ENCODE data around the gene PGBD5. TPM values are rescaled to one million over a fixed set of nuclear protein-coding genes. Genes with fewer than 3 reads are reported as not detected.

The PGBD5 gene
- total RNA-seq, 2 experiments from 2014 or later, result not detected

- intact Hi-C loops (cut with micrococcal nuclease; ENCODE audit: unreplicated experiment), result no loop called here
- Histone ChIP-seq H3K36me3 (ENCODE audit: insufficient read depth, low read length) (no peaks in the 10 kb centered on the region), H3K4me2 (ENCODE audit: low read length) (no peak overlapping the region), H3K9me3 (ENCODE audit: low read length) (no peaks in the 10 kb centered on the region), H3K9me2 (ENCODE audit: insufficient read depth, low read length) (no peaks in the 10 kb centered on the region), H3K4me3 (ENCODE audit: low read depth, low read length, poor library complexity, severe bottlenecking) (no peak overlapping the region), H4K20me1 (ENCODE audit: insufficient read depth, low read length) (no peaks in the 10 kb centered on the region), H3K4me1 (ENCODE audit: insufficient read depth, low read length, poor library complexity, severe bottlenecking) (no peaks in the 10 kb centered on the region), H3K27ac (ENCODE audit: low read depth, low read length, poor library complexity, severe bottlenecking) (no peak overlapping the region), H2AFZ (ENCODE audit: low read length) (no peak overlapping the region), H3K79me2 (ENCODE audit: insufficient read depth, low read depth, low read length) (no peaks in the 10 kb centered on the region)
- CTCF ChIA-PET (ENCODE audit: unreplicated experiment), result no interaction called here
- DNase-seq (ENCODE audit: low spot score), result no peak
- TF ChIP-seq EZH2phosphoT487 (IDR thresholded peaks at IDR 0.05; ENCODE audit: borderline replicate concordance, low read depth, low read length) (no peak), CTCF (conservative IDR thresholded peaks at IDR 0.05; ENCODE audit: low read length) (no peak)
- BruUV-seq (replicated peaks), result no TSS peak
- POLR2A ChIA-PET, result interaction anchor here (0.6 kb wide), 1 partner anchor 189 kb away, joined by 4 read pairs; no protein-coding TSS in a partner anchor
These were observed 35.8 kb downstream of the PGBD5 start for GRCh38 chr1:230390371-230390770.

GRCh38 chr1:230387876-230388275 lies 38.3 kb downstream of the PGBD5 start:
- ChIA-PET POLR2A (no interaction called here), CTCF (ENCODE audit: unreplicated experiment) (no interaction called here)
- Histone ChIP-seq H4K20me1 (ENCODE audit: insufficient read depth, low read length) (no peaks in the 10 kb centered on the region), H3K4me3 (ENCODE audit: low read depth, low read length, poor library complexity, severe bottlenecking) (no peak overlapping the region), H2AFZ (ENCODE audit: low read length) (no peak overlapping the region), H3K36me3 (ENCODE audit: insufficient read depth, low read length) (no peaks in the 10 kb centered on the region), H3K27ac (ENCODE audit: low read depth, low read length, poor library complexity, severe bottlenecking) (no peak overlapping the region), H3K4me2 (ENCODE audit: low read length) (no peak overlapping the region), H3K9me2 (ENCODE audit: insufficient read depth, low read length) (no peaks in the 10 kb centered on the region), H3K9me3 (ENCODE audit: low read length) (no peaks in the 10 kb centered on the region), H3K4me1 (ENCODE audit: insufficient read depth, low read length, poor library complexity, severe bottlenecking) (no peaks in the 10 kb centered on the region), H3K79me2 (ENCODE audit: insufficient read depth, low read depth, low read length) (no peaks in the 10 kb centered on the region)
- TF ChIP-seq EZH2phosphoT487 (IDR thresholded peaks at IDR 0.05; ENCODE audit: borderline replicate concordance, low read depth, low read length), result no peak
- no peak for TF ChIP-seq CTCF (conservative IDR thresholded peaks at IDR 0.05; ENCODE audit: low read length)
- intact Hi-C loops (cut with micrococcal nuclease; ENCODE audit: unreplicated experiment), result no loop called here
- no TSS peak for BruUV-seq (replicated peaks)
- no peak for DNase-seq (ENCODE audit: low spot score)

GRCh38 chr1:230387296-230387695 lies 38.8 kb downstream of the PGBD5 start:
- no peak overlapping the region for H3K4me2 ChIP-seq (ENCODE audit: low read length)
- H3K9me3 ChIP-seq (ENCODE audit: low read length), result no peaks in the 10 kb centered on the region
- no peak overlapping the region for H3K4me3 ChIP-seq (ENCODE audit: low read depth, low read length, poor library complexity, severe bottlenecking)
- BruUV-seq (replicated peaks), result no TSS peak
- ChIA-PET POLR2A (interaction anchor here (0.6 kb wide), 1 partner anchor 317 kb away, joined by 6 read pairs; no protein-coding TSS in a partner anchor), CTCF (ENCODE audit: unreplicated experiment) (interaction anchor here (1.0 kb wide), 1 partner anchor 8 kb away, joined by 3 read pairs; no protein-coding TSS in a partner anchor)
- H3K36me3 ChIP-seq (ENCODE audit: insufficient read depth, low read length), result no peaks in the 10 kb centered on the region
- H3K9me2 ChIP-seq (ENCODE audit: insufficient read depth, low read length), result no peaks in the 10 kb centered on the region
- H3K4me1 ChIP-seq (ENCODE audit: insufficient read depth, low read length, poor library complexity, severe bottlenecking), result no peaks in the 10 kb centered on the region
- DNase-seq (ENCODE audit: low spot score), result no peak
- intact Hi-C loops (cut with micrococcal nuclease; ENCODE audit: unreplicated experiment), result no loop called here
- no peak overlapping the region for H2AFZ ChIP-seq (ENCODE audit: low read length)
- no peaks in the 10 kb centered on the region for H3K79me2 ChIP-seq (ENCODE audit: insufficient read depth, low read depth, low read length)
- no peak overlapping the region for H3K27ac ChIP-seq (ENCODE audit: low read depth, low read length, poor library complexity, severe bottlenecking)
- no peaks in the 10 kb centered on the region for H4K20me1 ChIP-seq (ENCODE audit: insufficient read depth, low read length)
- TF ChIP-seq CTCF (conservative IDR thresholded peaks at IDR 0.05; ENCODE audit: low read length) (no peak), EZH2phosphoT487 (IDR thresholded peaks at IDR 0.05; ENCODE audit: borderline replicate concordance, low read depth, low read length) (no peak)

Data from OCI-LY7 (cell line).